Pancreas (tissue), 10 donors: ENCODE data around the gene ACVRL1. TPM values are rescaled to one million over a fixed set of nuclear protein-coding genes. Genes with fewer than 3 reads are reported as not detected.

Source experiments
- ATAC-seq, 4 donors: fragments of 200-7000 bp; cut with Tn5 transposase; one replicate each; pipeline versions ENCODE4 v1.8.0 to v1.9.1; 2020; ENCODE audit warnings: mild to moderate bottlenecking in 4 of 4, moderate library complexity in 4 of 4
- DNase-seq, 6 donors: peaks; one replicate each; pipeline ENCODE4 v3.0.0-alpha.2; 2020
- FAIRE-seq: peaks from 2 replicates; lab custom pipeline; 2012; peaks lifted over from hg19 to GRCh38; lab: Jason Lieb, UNC
- H3K27ac ChIP-seq, 4 donors: fragments of 200-600 bp; sonication (generic); 1 replicate in 3 of 4; 2 replicates in 1 of 4; pipeline versions ENCODE4 v1.5.0 to v1.8.0; 2020
- H3K27me3 ChIP-seq, 4 donors: fragments of 200-600 bp; one replicate each; pipeline ENCODE4 v1.8.0; 2021
- H3K36me3 ChIP-seq, 3 donors: fragments of 200-600 bp; sonication (generic) in 1 of 3; one replicate each; pipeline versions ENCODE4 v1.5.0 to v1.8.0; 2020 to 2021
- H3K4me1 ChIP-seq, 3 donors: fragments of 200-600 bp; one replicate each; pipeline ENCODE4 v1.8.0; 2021
- H3K4me3 ChIP-seq, 4 donors: fragments of 200-600 bp; sonication (generic) in 2 of 4; one replicate each; pipeline versions ENCODE4 v1.5.0 to v1.8.0; 2020 to 2021
- H3K9me3 ChIP-seq, 4 donors: fragments of 200-600 bp; one replicate each; pipeline ENCODE4 v1.8.0; 2021
- CTCF ChIP-seq, 4 donors: fragments of 200-600 bp; sonication (generic) in 3 of 4; IDR thresholded peaks; one replicate each; pipeline versions ENCODE4 v1.5.0 to v1.8.0; 2021; ENCODE audit warnings: antibody characterized with exemption in 4 of 4
- WGBS, 2 donors: extraction: QIAGEN DNeasy Blood & Tissue Kit; methylation state at CpG; one replicate each; pipeline ENCODE4 v1.1.7; 2013; 5-methylcytosine and 5-hydroxymethylcytosine counted together
- intact Hi-C, 3 donors: fragments of 100-400 bp; cut with DNase I; formaldehyde crosslinking; loops; one replicate each; pipeline versions ENCODE4 v1.11.1 to v1.14.2; 2022
- polyA plus RNA-seq, 2 donors: library from polyadenylated mRNA; stranded (reverse); fragments of 200-250 nt; gene quantifications; one replicate each; pipeline ENCODE4 v1.2.3, GENCODE V29; 2013
- total RNA-seq, 6 donors: library from RNA; stranded (reverse); fragmentation: NEBNext Ultra II Directional in 4 of 6; extraction: Animal tissue kit (Norgen Biotek cat#: 25700) in 4 of 6; gene quantifications; one replicate each; pipeline versions ENCODE4 v1.2.1 to v1.2.4, GENCODE V29; 2021 to 2023
- donor health status: healthy with polysubstance abuse.
- donor health status: DM: no; HTN: no; CAD: no; lungs with moderate emphysema.
- donor health status: DM: no; HTN: no; CAD: no.
- donor health status: control.
- donor health status: control.
- donor health status: Bipolar disorder and iron deficiency.
- donor health status: DM: yes; HTN: yes; CAD: no.
- donor health status: DM: no; HTN: no; CAD: no.
- donor health status: DM: no; HTN: no; CAD: no.
- donor health status: DM: yes; HTN: yes; CAD: no.

ACVRL1 gene
- total and polyA plus RNA-seq, 8 donors: 6.6 to 20.8 (median 13.1) TPM

- FAIRE-seq (no peak), ATAC-seq (no peak), DNase-seq (no peak)
- intact Hi-C loops: no loop called here
- 55 to 58% methylated on average over 4 of the region's 4 CpGs for WGBS, 2 donors
- Histone ChIP-seq H3K4me3 (no peak overlapping the region), H3K27me3 (no peaks in the 10 kb centered on the region), H3K36me3 (peaks cover 0 to 12% (median 0%) of the 10 kb centered on the region in 3 donors), H3K9me3 (no peaks in the 10 kb centered on the region), H3K27ac (peak overlapping the region in 2 of 4 donors; percentile 30 to 66), H3K4me1 (peaks cover 37 to 62% (median 61%) of the 10 kb centered on the region in 3 donors)
- no peak for TF ChIP-seq CTCF (IDR thresholded peaks at IDR 0.05)
These were observed 64.5 kb downstream of the ACVRL1 start for GRCh38 chr12:51971679-51972421.

GRCh38 chr12:51972422-51972812 lies 65.1 kb downstream of the ACVRL1 start:
- Histone ChIP-seq H3K36me3 (peaks cover 0 to 12% (median 0%) of the 10 kb centered on the region in 3 donors), H3K27ac (peak overlapping the region in 3 of 4 donors; percentile 8 to 66 (median 30)), H3K4me1 (peaks cover 40 to 67% (median 65%) of the 10 kb centered on the region in 3 donors), H3K27me3 (no peaks in the 10 kb centered on the region), H3K4me3 (no peak overlapping the region), H3K9me3 (no peaks in the 10 kb centered on the region)
- ATAC-seq (peak in 1 of 4 donors; percentile 33), FAIRE-seq (no peak), DNase-seq (no peak)
- no peak for TF ChIP-seq CTCF (IDR thresholded peaks at IDR 0.05)
- intact Hi-C loops: no loop called here
- WGBS, 2 donors: 16 to 19% methylated on average over 5 of the region's 5 CpGs

GRCh38 chr12:51972849-51973273 lies 65.6 kb downstream of the ACVRL1 start:
- DNase-seq: no peak
- peak in 3 of 4 donors; percentile 14 to 52 (median 48) for ATAC-seq
- H3K27me3 ChIP-seq: no peaks in the 10 kb centered on the region
- H3K4me1 ChIP-seq: peaks cover 40 to 72% (median 66%) of the 10 kb centered on the region in 3 donors
- H3K4me3 ChIP-seq: no peak overlapping the region
- TF ChIP-seq CTCF (IDR thresholded peaks at IDR 0.05): no peak
- FAIRE-seq: no peak
- H3K36me3 ChIP-seq: peaks cover 0 to 12% (median 2%) of the 10 kb centered on the region in 3 donors
- H3K9me3 ChIP-seq: no peaks in the 10 kb centered on the region
- peak overlapping the region in 3 of 4 donors; percentile 8 to 66 (median 30) for H3K27ac ChIP-seq
- intact Hi-C loops: no loop called here
- WGBS, 2 donors: 21% methylated on average over 9 of the region's 9 CpGs

Other genes with a start within 250 kb of the ACVRL1 start
- gene FIGNL2, start 58.8 kb upstream of the ACVRL1 start, total RNA-seq: under 1 TPM; 0.09 to 0.47 (median 0.14) TPM
- under 1 TPM; 0.15 to 0.21 TPM for gene FIGNL2, start 58.8 kb upstream of the ACVRL1 start, polyA plus RNA-seq
- not detected for gene ANKRD33, start 19.4 kb upstream of the ACVRL1 start, total RNA-seq
- not detected for gene ANKRD33, start 19.4 kb upstream of the ACVRL1 start, polyA plus RNA-seq
- gene ACVR1B, start 44.2 kb downstream of the ACVRL1 start, total RNA-seq: 10 to 100 TPM; 24.2 to 31.4 (median 27.8) TPM
- 10 to 100 TPM; 16.0 to 22.4 TPM for gene ACVR1B, start 44.2 kb downstream of the ACVRL1 start, polyA plus RNA-seq
- 10 to 100 TPM in 3 of 6 donors, 1 to 10 TPM in 3; 7.1 to 18.0 (median 11.0) TPM for gene TAMALIN, start 99.4 kb downstream of the ACVRL1 start, total RNA-seq
- gene TAMALIN, start 99.4 kb downstream of the ACVRL1 start, polyA plus RNA-seq: 10 to 100 TPM; 25.4 to 51.6 TPM
- gene NR4A1, start 143.9 kb downstream of the ACVRL1 start, total RNA-seq: 10 to 100 TPM; 11.7 to 55.2 (median 22.0) TPM
- gene NR4A1, start 143.9 kb downstream of the ACVRL1 start, polyA plus RNA-seq: 10 to 100 TPM; 76.4 to 85.4 TPM
- gene ATG101, start 162.5 kb downstream of the ACVRL1 start, total RNA-seq: 10 to 100 TPM; 13.6 to 20.4 (median 18.7) TPM
- 10 to 100 TPM; 23.0 to 31.7 TPM for gene ATG101, start 162.5 kb downstream of the ACVRL1 start, polyA plus RNA-seq
- under 1 TPM in 2 of 6 donors, not detected in 4; 0.09 to 0.20 TPM for gene SMIM41, start 172.2 kb downstream of the ACVRL1 start, total RNA-seq
- gene SMIM41, start 172.2 kb downstream of the ACVRL1 start, polyA plus RNA-seq: under 1 TPM in 1 of 2 donors, not detected in 1; 0.19 TPM